NCI-H2196 (cell line): ENCODE results near the gene ZNF496.
"Not testable (repeated sequence)": the region's sequence is repeated elsewhere in the genome, so short reads cannot be mapped to it uniquely, and the experiment has no call there.

Source experiments
- DNase-seq: peaks from one replicate; lab custom pipeline; 2025; ENCODE audit not compliant: unreplicated experiment; lab: John Stamatoyannopoulos, UW

Gene ZNF496

GRCh38 chr1:247331525-247332214, at the start of gene ZNF496:
Gene ZNF496 (minus strand): TSS chr1:247331867. CDS start chr1:247329578, 2,289 bp downstream.
- peak; percentile 70 for DNase-seq

GRCh38 chr1:247378334-247379073, 46.8 kb upstream of the ZNF496 start:
- no peak for DNase-seq

DNA sequence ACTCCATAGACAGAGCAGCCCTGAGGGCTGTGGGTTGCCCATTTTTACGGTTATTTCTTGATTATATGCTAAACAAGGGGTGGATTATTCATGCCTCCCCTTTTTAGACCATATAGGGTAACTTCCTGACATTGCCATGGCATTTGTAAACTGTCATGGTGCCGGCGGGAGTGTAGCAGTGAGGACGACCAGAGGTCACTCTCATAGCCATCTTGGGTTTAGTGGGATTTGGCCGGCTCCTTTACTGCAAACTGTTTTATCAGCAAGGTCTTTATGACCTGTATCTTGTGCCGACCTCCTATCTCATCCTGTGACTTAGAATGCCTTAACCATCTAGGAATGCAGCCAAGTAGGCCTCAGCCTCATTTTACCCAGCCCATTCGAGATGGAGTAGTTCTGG, 46.0 kb upstream of the ZNF496 start:
- DNase-seq = not testable (repeated sequence)

- no peak for DNase-seq
Observed at GRCh38 chr1:247376659-247377058, 45.0 kb upstream of the ZNF496 start.

DNA sequence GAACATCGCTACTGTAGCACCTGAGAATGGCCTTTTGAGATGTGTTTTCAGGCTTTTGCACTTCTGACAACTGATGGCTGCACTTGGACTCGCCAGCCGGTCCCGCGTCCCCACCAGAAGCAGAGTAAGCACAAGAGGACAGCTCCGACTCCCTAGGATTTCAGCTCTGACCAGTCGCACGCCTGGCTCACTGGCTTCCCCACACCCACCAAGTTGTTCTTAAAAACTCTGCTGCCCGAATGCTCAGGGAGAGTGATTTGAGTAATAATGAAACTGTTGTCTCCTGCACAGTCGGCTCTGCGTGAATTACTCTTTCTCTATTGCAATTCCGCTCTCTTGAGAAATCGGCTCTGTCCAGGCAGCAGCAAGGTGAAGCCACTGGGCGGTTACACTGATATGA, 44.1 kb upstream of the ZNF496 start:
- no peak for DNase-seq

- not testable (repeated sequence) for DNase-seq
Observed at GRCh38 chr1:247374651-247375334, 43.1 kb upstream of the ZNF496 start.

DNA sequence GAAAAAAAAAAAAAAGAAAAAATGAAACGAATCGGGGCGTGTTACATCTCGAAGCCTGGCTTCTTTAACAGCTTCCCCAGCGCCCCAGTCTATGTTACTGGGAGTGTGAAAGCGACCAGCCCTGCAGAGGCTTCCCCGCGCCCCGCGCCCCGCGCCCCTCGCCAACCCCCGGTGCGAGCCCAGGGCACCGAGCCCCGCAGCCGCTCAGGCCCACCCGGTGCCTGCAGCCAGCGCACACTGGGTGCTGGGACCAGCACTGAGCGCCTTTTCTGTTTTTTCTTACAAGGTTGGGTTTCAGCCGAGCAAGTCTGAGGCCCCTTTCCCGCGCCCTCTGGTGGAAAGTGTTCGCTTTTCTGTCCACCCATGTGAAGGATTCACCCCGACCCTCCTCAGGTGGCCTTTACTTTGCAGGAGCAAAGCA, 42.1 kb upstream of the ZNF496 start:
- DNase-seq = no peak

DNA sequence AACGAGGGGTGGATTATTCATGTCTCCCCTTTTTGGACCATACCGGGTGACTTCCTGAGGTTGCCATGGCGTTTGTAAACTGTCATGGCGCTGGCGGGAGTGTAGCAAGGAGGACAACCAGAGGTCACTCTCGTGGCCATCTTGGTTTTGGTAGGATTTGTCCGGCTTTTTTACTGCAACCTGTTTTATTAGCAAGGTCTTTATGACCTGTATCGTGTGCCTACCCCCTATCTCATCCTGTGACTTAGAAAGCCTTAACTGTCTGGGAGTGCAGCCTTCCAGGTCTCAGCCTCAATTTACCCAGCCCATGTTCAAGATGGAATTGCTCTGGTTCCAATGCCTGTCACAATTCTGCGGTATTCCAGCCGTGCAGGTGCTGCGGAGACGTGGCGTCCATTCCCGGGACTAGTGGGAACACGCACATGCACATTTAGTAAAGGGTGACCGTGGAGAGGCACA, 40.2 kb upstream of the ZNF496 start:
- no peak for DNase-seq

DNA sequence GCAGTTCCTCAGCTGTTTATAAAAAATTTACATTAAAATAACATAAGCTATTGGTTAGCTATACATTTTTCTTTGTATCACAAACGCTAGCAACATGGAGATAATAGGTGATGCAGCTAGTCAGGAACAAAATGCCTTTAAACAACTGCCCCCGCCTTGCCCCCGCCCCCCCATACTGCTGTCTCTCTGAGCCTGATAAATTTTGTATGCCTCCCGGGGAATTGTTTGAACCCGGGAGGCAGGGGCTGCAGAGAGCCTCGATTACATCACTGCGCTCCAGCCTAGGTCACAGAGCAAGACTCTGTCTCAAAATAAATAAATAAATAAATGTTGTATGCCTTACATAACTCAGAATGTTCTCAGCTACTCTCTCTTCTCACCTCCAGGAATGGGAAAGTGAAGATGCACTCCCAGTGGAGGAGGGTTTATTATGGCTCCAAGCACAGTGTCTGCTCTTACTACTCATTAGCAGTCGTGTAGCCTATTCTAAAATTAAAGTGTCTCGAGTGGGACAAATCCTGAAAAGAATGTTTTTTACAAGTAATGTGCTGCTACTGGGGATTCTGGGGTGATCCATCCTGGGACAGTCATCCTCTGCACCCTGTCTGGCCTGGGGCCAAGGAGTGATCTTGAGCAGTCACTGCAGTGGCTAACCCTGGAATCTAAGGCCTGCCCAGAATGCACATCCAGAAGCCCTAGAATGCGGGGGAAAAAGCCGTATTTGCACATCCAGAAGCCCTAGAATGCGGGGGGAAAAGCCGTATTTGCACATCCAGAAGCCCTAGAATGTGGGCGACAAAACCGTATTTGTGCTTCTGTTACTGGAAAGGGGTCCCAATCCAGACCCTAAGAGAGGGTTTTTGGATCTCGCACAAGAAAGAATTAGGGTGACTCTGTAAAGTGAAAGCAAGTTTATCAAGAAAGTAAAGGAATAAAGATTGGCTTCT, 39.4 kb upstream of the ZNF496 start:
- DNase-seq = no peak

- DNase-seq = no peak
Observed at GRCh38 chr1:247368490-247369145, 37.0 kb upstream of the ZNF496 start.

GRCh38 chr1:247367786-247368422, 36.2 kb upstream of the ZNF496 start:
- no peak for DNase-seq

DNA sequence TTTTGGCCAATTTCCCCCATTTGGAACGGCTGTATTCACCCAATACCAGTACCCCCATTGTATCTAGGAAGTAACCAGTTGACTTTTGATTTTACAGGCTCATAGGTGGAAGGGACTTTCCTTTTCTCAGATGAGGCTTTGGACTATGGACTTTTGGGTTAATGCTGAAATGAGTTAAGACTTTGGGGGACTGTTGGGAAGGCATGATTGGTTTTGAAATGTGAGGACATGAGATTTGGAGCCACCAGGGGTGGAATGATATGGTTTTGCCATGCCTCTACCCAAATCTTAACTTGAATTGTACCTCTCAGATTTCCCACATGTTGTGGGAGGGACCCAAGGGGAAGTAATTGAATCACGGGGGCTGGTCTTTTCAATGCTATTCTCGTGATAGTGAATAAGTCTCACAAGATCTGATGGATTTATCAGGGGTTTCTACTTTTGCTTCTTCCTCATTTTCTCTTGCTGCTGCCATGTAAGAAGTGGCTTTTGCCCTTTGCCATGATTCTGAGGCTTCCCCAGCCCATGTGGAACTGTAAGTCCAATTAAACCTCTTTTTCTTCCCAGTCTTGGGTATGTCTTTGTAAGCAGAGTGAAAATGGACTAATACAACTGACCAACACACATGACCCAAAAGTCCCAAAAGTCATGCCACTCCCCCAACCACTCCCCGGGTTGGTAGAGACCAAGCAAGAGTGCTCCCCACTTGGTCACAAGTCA, 35.4 kb upstream of the ZNF496 start:
- DNase-seq = no peak

GRCh38 chr1:247366345-247366744, 34.7 kb upstream of the ZNF496 start:
- not testable (repeated sequence) for DNase-seq

DNA sequence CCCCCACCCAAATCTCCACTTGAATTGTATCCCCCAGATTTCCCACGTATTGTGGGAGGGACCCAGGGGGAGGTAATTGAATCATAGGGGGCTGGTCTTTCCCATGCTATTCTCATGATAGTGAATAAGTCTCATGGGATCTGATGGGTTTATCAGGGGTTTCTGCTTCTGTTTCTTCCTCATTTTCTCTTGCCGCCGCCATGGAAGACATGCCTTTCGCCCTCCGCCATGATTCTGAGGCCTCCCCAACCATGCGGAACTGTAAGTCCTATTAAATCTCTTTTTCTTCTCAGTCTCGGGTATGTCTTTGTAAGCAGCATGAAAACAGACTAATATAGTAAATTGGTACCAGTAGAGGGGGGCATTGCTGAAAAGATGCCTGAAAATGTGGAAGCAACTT, 33.4 kb upstream of the ZNF496 start:
- DNase-seq = no peak

GRCh38 chr1:247363000-247363399, 31.3 kb upstream of the ZNF496 start:
- DNase-seq = not testable (repeated sequence)

GRCh38 chr1:247362153-247362552, 30.5 kb upstream of the ZNF496 start:
- DNase-seq = no peak

DNA sequence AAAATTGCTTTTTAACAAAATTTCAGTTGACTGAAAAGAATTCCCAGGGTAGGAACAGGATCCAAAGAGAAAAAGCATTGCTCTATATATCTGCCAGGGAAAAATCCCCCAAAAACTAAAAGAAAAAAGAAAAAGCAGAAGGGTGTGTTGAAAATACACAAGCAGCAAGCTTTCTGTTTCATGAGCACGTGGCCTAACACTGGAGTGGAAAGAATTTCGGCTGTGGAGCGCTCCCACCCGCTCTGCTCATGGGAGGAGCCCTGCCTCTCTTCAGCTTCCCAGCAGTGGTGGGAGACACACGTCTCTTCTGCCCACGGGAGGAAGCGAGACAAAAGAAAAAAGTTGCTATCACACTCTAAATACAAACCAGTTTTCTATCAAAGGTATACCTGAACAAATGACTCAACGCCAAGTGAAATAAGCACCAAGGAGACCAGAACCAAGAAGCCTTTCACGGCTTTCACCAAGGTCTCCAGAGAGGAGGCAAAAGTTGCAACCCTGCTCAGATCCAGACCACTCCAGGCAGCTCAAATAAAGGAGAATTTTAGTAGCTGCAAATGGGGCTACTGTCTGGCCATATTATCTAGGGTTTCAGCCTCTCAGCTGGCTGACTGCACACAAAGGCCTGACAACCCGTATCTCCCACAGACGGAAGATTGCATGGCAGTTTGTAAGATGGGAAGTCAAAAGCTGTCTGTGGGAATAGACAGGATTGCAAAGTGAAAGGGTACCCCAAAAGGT, 29.5 kb upstream of the ZNF496 start:
- DNase-seq = no peak

DNA sequence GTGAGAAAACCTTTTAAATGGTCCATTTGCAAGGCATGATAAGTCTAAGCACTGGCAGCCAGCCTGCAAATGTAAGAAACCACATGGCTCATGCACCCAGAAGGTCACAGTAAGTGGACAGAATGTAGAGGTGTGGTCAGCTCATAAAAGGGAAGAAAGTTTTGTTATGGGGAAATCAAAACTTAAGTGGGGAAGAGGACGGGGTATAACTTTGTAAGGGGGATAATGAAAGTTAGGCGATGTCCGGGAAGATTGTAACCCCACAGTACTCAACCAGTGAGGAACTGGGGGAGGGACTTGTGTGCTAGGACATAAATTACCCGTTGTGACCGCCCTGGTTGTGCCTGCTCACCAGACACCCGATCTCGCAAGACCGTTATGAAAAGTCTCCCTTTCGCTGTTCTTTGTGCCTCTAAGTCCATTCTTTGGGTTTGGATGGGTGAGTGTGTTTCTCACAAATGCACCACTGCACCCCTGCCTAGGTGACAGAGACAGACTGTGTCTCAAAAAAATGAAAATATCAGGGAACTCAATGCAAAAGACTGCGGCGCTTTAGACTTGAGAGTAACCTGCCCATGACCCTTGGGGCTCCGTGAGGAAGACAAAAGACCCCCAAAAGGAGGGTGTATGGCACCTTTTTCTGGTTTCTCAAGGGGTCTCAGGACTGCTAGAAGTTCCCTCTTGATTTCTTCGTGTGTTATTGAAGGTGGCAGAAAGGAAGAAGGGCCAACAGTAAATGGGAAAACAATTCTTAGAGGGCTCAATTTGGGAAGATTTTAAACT, 28.6 kb upstream of the ZNF496 start:
- DNase-seq = no peak
